CD4-positive, alpha-beta T cell (primary cell): ENCODE data around the gene GOLGA7B. TPM values are rescaled to one million over a fixed set of nuclear protein-coding genes. Genes with fewer than 3 reads are reported as not detected.

Experiments
- ATAC-seq: fragments of 200-7000 bp; cut with Tn5 transposase; one replicate; pipeline ENCODE4 v1.10.0; 2022; ENCODE audit warnings: mild to moderate bottlenecking; ENCODE audit not compliant: poor library complexity
- CTCF ChIA-PET: fragments of 350-600 bp; sonication (Branson Sonifier 250); formaldehyde crosslinking; loops from one replicate; lab custom pipeline; 2021; ENCODE audit warnings: antibody characterized with exemption, inconsistent platforms; lab: Charles Lee
- POLR2A ChIA-PET: fragments of 350-600 bp; sonication (Branson Sonifier 250); formaldehyde crosslinking; loops from one replicate; lab custom pipeline; 2021; ENCODE audit warnings: antibody characterized with exemption, inconsistent platforms; lab: Charles Lee
- DNase-seq, 14 experiments: peaks; one replicate each; pipeline ENCODE4 v3.0.0-alpha.2; 2013 to 2020; ENCODE audit warnings: mixed read lengths in 2 of 14
- H3K27ac ChIP-seq, 2 donors: one replicate each; pipeline versions ENCODE4 v1.5.1 to v1.7.0; 2013; ENCODE audit warnings: low read length in 2 of 2, low read depth in 1 of 2, mild to moderate bottlenecking in 1 of 2
- H3K27me3 ChIP-seq, 2 experiments: 1 replicate in 1 of 2; 2 replicates in 1 of 2; pipeline versions ENCODE4 v1.6.1 to v1.7.0; 2013; ENCODE audit warnings: low read length in 2 of 2, control low read depth in 1 of 2, mild to moderate bottlenecking in 1 of 2, moderate library complexity in 1 of 2; ENCODE audit not compliant: insufficient read depth in 2 of 2, control insufficient read depth in 1 of 2
- H3K36me3 ChIP-seq: one replicate; pipeline ENCODE4 v1.6.1; 2013; ENCODE audit warnings: low read length, control low read depth; ENCODE audit not compliant: insufficient read depth
- H3K4me1 ChIP-seq: one replicate; pipeline ENCODE4 v1.6.1; 2013; ENCODE audit warnings: low read length, control low read depth; ENCODE audit not compliant: insufficient read depth
- H3K4me3 ChIP-seq: one replicate; pipeline ENCODE4 v1.5.1; 2013; ENCODE audit warnings: mild to moderate bottlenecking, low read length, moderate library complexity
- H3K9me3 ChIP-seq, 2 experiments: 1 replicate in 1 of 2; 2 replicates in 1 of 2; pipeline versions ENCODE4 v1.6.1 to v1.7.0; 2013; ENCODE audit warnings: low read length in 2 of 2, mild to moderate bottlenecking in 2 of 2, control low read depth in 1 of 2, moderate library complexity in 1 of 2; ENCODE audit not compliant: control insufficient read depth in 1 of 2, insufficient read depth in 1 of 2
- H3K27ac Mint-ChIP-seq: one replicate; pipeline ENCODE4 v1.8.0; 2020; ENCODE audit warnings: mixed read lengths
- H3K27me3 Mint-ChIP-seq: one replicate; pipeline ENCODE4 v1.8.0; 2021; ENCODE audit warnings: mixed read lengths
- H3K36me3 Mint-ChIP-seq: one replicate; pipeline ENCODE4 v1.8.0; 2021; ENCODE audit warnings: low read depth, mixed read lengths
- H3K4me1 Mint-ChIP-seq: one replicate; pipeline ENCODE4 v1.8.0; 2021; ENCODE audit warnings: low read depth, mixed read lengths
- H3K4me3 Mint-ChIP-seq: one replicate; pipeline ENCODE4 v1.8.0; 2020; ENCODE audit warnings: mild to moderate bottlenecking, mixed read lengths
- H3K9me3 Mint-ChIP-seq: one replicate; pipeline ENCODE4 v1.8.0; 2020; ENCODE audit warnings: mixed read lengths
- CTCF ChIP-seq: fragments of 200-600 bp; IDR thresholded peaks from one replicate; pipeline ENCODE4 v1.8.0; 2022; ENCODE audit warnings: antibody characterized with exemption, mild to moderate bottlenecking
- intact Hi-C, 2 experiments: fragments of 100-400 bp; cut with DNase I in 1 of 2; cut with micrococcal nuclease in 1 of 2; formaldehyde crosslinking; loops; one replicate each; pipeline versions ENCODE4 v1.15.1 to v1.9.0; 2023 to 2025; cut with DNase I, micrococcal nuclease
- total RNA-seq, 174 experiments: library from RNA in 2 of 174; stranded (reverse) in 2 of 174; gene quantifications; one replicate each; pipeline ENCODE4 v1.2.3 and lab custom pipeline; 2021 to 2026

GOLGA7B gene
- total RNA-seq, 2 experiments from 2014 or later = 4.5 to 6.1 TPM

GRCh38 chr10:97870990-97871389, 21.3 kb downstream of the GOLGA7B start:
- no peak for TF ChIP-seq CTCF
- no peaks in the 10 kb centered on the region for H3K27me3 ChIP-seq
- ATAC-seq = no peak
- Mint-ChIP-seq H3K4me3 (no peak overlapping the region), H3K4me1 (peaks cover 11% of the 10 kb centered on the region), H3K36me3 (no peaks in the 10 kb centered on the region), H3K9me3 (no peaks in the 10 kb centered on the region), H3K27ac (no peak overlapping the region), H3K27me3 (peaks cover 19% of the 10 kb centered on the region)
- ChIA-PET POLR2A (no interaction called here), CTCF (interaction anchor here (2.5 kb wide), 1 partner anchor 79 kb away, joined by 18 read pairs; no protein-coding TSS in a partner anchor)
- H3K4me1 ChIP-seq = peaks cover 14% of the 10 kb centered on the region
- H3K27ac ChIP-seq = no peak overlapping the region
- no peak overlapping the region for H3K4me3 ChIP-seq
- no peak for DNase-seq
- peaks cover 4% of the 10 kb centered on the region for H3K36me3 ChIP-seq
- H3K9me3 ChIP-seq = no peaks in the 10 kb centered on the region
- intact Hi-C loops = no loop called here

- intact Hi-C loops = no loop called here
- TF ChIP-seq CTCF = no peak
- Mint-ChIP-seq H3K27me3 (peaks cover 19% of the 10 kb centered on the region), H3K27ac (no peak overlapping the region), H3K4me3 (no peak overlapping the region), H3K9me3 (no peaks in the 10 kb centered on the region), H3K36me3 (no peaks in the 10 kb centered on the region), H3K4me1 (peaks cover 11% of the 10 kb centered on the region)
- ChIA-PET CTCF (no interaction called here), POLR2A (no interaction called here)
- Histone ChIP-seq H3K4me3 (no peak overlapping the region), H3K4me1 (peaks cover 14% of the 10 kb centered on the region), H3K9me3 (no peaks in the 10 kb centered on the region), H3K27me3 (peaks cover 0 to 4% of the 10 kb centered on the region in 2 experiments), H3K27ac (no peak overlapping the region), H3K36me3 (no peaks in the 10 kb centered on the region)
- DNase-seq (no peak), ATAC-seq (no peak)
Measured at GRCh38 chr10:97873569-97873968, 23.9 kb downstream of the GOLGA7B start.

- H3K27me3 ChIP-seq = peaks cover 0 to 4% of the 10 kb centered on the region in 2 experiments
- no peak overlapping the region for H3K4me3 Mint-ChIP-seq
- no peak overlapping the region for H3K27ac ChIP-seq
- H3K27me3 Mint-ChIP-seq = peaks cover 19% of the 10 kb centered on the region
- no peaks in the 10 kb centered on the region for H3K9me3 Mint-ChIP-seq
- no peaks in the 10 kb centered on the region for H3K36me3 ChIP-seq
- H3K36me3 Mint-ChIP-seq = no peaks in the 10 kb centered on the region
- ChIA-PET POLR2A (no interaction called here), CTCF (no interaction called here)
- H3K4me1 Mint-ChIP-seq = peaks cover 5% of the 10 kb centered on the region
- no peak for DNase-seq
- no peak for ATAC-seq
- H3K4me3 ChIP-seq = no peak overlapping the region
- TF ChIP-seq CTCF = no peak
- H3K27ac Mint-ChIP-seq = no peak overlapping the region
- H3K4me1 ChIP-seq = peaks cover 8% of the 10 kb centered on the region
- intact Hi-C loops = no loop called here
- H3K9me3 ChIP-seq = no peaks in the 10 kb centered on the region
Measured at GRCh38 chr10:97874332-97874731, 24.7 kb downstream of the GOLGA7B start.
